HepG2 (cell line): ENCODE data around the gene AMPD2. TPM values are rescaled to one million over a fixed set of nuclear protein-coding genes. Genes with fewer than 3 reads are reported as not detected.
A peak's percentile ranks its signal among the peaks of the same experiment; 100 is the strongest.

ENCODE experiments used
- FOXJ3 ChIP-seq: sonication (generic); formaldehyde crosslinking; IDR thresholded peaks from 2 replicates; pipeline ENCODE4 v1.4.0; 2020; ENCODE audit warnings: missing genetic modification reagents, mild to moderate bottlenecking, borderline replicate concordance
- IRX3 ChIP-seq: sonication (generic); formaldehyde crosslinking; IDR thresholded peaks from 2 replicates; pipeline ENCODE4 v1.8.1; 2023; ENCODE audit warnings: mild to moderate bottlenecking, low read depth, missing genetic modification reagents, borderline replicate concordance
- KAT8 ChIP-seq: IDR thresholded peaks from 2 replicates; pipeline ENCODE4 v1.6.1; 2016; ENCODE audit warnings: missing genetic modification reagents, missing compliant biosample characterization
- NR2F6 ChIP-seq, 2 experiments: IDR thresholded peaks; 2 replicates each; pipeline ENCODE4 v1.6.1; 2016; ENCODE audit warnings: antibody characterized with exemption in 1 of 2, mild to moderate bottlenecking in 1 of 2
- REPIN1 ChIP-seq: sonication (generic); formaldehyde crosslinking; IDR thresholded peaks from 2 replicates; pipeline ENCODE4 v1.8.0; 2022; ENCODE audit warnings: missing genetic modification reagents, low read depth, mild to moderate bottlenecking, borderline replicate concordance
- SMYD3 ChIP-seq: sonication (generic); formaldehyde crosslinking; IDR thresholded peaks from 2 replicates; pipeline ENCODE4 v1.8.1; 2023; ENCODE audit warnings: mild to moderate bottlenecking, missing genetic modification reagents
- TOE1 ChIP-seq: sonication (generic); formaldehyde crosslinking; IDR thresholded peaks from 2 replicates; pipeline ENCODE4 v1.4.0; 2020; ENCODE audit warnings: mild to moderate bottlenecking, missing genetic modification reagents
- ZNF30 ChIP-seq: sonication (generic); formaldehyde crosslinking; IDR thresholded peaks from 2 replicates; pipeline ENCODE4 v1.5.0; 2020; ENCODE audit warnings: mild to moderate bottlenecking, missing genetic modification reagents
- ZNF34 ChIP-seq: sonication (generic); formaldehyde crosslinking; IDR thresholded peaks from 2 replicates; pipeline ENCODE4 v1.4.0; 2020; ENCODE audit warnings: mild to moderate bottlenecking, missing genetic modification reagents, borderline replicate concordance
- ZNF530 ChIP-seq: sonication (generic); formaldehyde crosslinking; IDR thresholded peaks from 2 replicates; pipeline ENCODE4 v1.5.0; 2020; ENCODE audit warnings: low read depth, mild to moderate bottlenecking, missing genetic modification reagents
- ZNF550 ChIP-seq: sonication (generic); formaldehyde crosslinking; IDR thresholded peaks from 2 replicates; pipeline ENCODE4 v1.4.0; 2020; ENCODE audit warnings: mild to moderate bottlenecking, missing genetic modification reagents, borderline replicate concordance
- ZNF614 ChIP-seq: IDR thresholded peaks from 2 replicates; pipeline ENCODE4 v1.6.1; 2018; ENCODE audit warnings: missing biosample characterization, missing genetic modification reagents, inconsistent platforms, borderline replicate concordance
- ZNF672 ChIP-seq: sonication (generic); formaldehyde crosslinking; IDR thresholded peaks from 2 replicates; pipeline ENCODE4 v1.8.1; 2022; ENCODE audit warnings: missing genetic modification reagents
- ZNF737 ChIP-seq: sonication (generic); formaldehyde crosslinking; IDR thresholded peaks from 2 replicates; pipeline ENCODE4 v1.5.0; 2020; ENCODE audit warnings: missing genetic modification reagents, mild to moderate bottlenecking, borderline replicate concordance
- ZSCAN29 ChIP-seq: sonication (generic); formaldehyde crosslinking; conservative IDR thresholded peaks from 2 replicates; pipeline ENCODE4 v1.4.0; 2020; ENCODE audit warnings: mild to moderate bottlenecking, missing genetic modification reagents
- polyA plus RNA-seq, 8 experiments: library from polyadenylated mRNA; depleted of rRNA in 3 of 8; stranded (reverse) in 7 of 8; unstranded in 1 of 8; fragments of >200 nt; fragmentation: Illumina TruSeq in 4 of 8; extraction: Trizol in 4 of 8; gene quantifications; 2 replicates each; pipeline versions ENCODE4 v1.2.1 to v1.2.3, GENCODE V29; 2011 to 2016; ENCODE audit warnings: low read depth in 4 of 8, missing spikeins in 1 of 8, mixed read lengths in 1 of 8; ENCODE audit not compliant: insufficient read depth in 1 of 8
- total RNA-seq, 5 experiments: library from RNA; depleted of rRNA; stranded (reverse); fragments of >200 nt; fragmentation: Illumina TruSeq; extraction: Trizol; gene quantifications; 2 replicates each; pipeline ENCODE4 v1.2.3, GENCODE V29; 2016; ENCODE audit warnings: low read depth in 1 of 5
- TF ChIP-seq, protein P1 (sequence below), 2 experiments: IDR thresholded peaks; 2 replicates each; pipeline ENCODE4 v1.6.1; 2011 to 2012; ENCODE audit warnings: low read length in 2 of 2, borderline replicate concordance in 1 of 2, low read depth in 1 of 2, mild to moderate bottlenecking in 1 of 2, moderate library complexity in 1 of 2
- TF ChIP-seq, protein P2 (sequence below): sonication (generic); formaldehyde crosslinking; IDR thresholded peaks from 2 replicates; pipeline ENCODE4 v1.4.0; 2020; ENCODE audit warnings: missing genetic modification reagents, borderline replicate concordance

The AMPD2 gene
- total and polyA plus RNA-seq, 2 of the 13 experiments (the other 11 are each of a cell fraction or from before 2014, with no cell fraction given): 62.3 to 82.0 TPM

DNA sequence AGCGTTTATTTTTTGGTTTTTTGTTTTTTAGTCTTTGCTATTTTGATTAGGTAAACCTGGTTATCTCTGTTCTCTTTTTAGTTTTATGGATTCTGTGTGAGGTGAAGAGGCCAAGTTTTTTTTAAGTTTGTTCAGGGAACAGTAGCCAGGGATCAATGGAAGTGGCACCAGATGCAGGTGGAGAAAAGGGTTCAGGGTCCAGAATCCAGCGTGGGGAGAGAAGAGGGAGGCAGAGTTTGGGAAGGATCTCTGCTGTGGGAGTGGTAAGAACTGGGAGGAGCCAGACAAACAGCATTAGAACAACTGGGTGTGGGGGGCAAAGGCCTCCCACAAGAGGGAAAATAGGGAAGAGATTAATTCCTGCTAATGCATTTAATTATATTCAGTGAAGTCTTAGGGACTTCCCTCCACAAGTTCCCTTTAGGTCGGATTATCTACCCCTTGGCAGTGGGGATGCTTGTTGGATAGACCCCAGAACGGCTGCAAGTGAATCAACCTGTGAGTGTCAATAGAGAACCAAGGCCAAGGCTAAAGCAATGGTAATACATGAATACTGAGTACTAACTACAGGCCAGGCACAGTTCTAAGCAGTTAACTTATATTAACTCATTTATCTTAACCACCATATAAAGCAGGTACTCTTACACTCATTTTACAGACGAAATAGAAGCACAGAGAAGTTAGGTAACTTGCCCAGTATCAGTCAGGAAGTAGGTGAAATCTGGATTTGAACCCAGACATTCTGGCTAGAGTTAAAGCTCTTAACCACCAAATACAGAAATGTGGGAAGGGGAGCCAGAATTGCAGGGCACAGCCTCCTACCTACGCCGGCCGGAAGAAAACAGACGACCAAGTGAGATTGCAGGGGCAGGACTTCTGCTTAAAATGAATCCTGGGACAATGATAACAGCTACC is 719 bp upstream of the AMPD2 start (continued):
- TF ChIP-seq, protein P1, sequence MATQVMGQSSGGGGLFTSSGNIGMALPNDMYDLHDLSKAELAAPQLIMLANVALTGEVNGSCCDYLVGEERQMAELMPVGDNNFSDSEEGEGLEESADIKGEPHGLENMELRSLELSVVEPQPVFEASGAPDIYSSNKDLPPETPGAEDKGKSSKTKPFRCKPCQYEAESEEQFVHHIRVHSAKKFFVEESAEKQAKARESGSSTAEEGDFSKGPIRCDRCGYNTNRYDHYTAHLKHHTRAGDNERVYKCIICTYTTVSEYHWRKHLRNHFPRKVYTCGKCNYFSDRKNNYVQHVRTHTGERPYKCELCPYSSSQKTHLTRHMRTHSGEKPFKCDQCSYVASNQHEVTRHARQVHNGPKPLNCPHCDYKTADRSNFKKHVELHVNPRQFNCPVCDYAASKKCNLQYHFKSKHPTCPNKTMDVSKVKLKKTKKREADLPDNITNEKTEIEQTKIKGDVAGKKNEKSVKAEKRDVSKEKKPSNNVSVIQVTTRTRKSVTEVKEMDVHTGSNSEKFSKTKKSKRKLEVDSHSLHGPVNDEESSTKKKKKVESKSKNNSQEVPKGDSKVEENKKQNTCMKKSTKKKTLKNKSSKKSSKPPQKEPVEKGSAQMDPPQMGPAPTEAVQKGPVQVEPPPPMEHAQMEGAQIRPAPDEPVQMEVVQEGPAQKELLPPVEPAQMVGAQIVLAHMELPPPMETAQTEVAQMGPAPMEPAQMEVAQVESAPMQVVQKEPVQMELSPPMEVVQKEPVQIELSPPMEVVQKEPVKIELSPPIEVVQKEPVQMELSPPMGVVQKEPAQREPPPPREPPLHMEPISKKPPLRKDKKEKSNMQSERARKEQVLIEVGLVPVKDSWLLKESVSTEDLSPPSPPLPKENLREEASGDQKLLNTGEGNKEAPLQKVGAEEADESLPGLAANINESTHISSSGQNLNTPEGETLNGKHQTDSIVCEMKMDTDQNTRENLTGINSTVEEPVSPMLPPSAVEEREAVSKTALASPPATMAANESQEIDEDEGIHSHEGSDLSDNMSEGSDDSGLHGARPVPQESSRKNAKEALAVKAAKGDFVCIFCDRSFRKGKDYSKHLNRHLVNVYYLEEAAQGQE (IDR thresholded peaks at IDR 0.05; ENCODE audit: borderline replicate concordance in 1 of 2, low read depth in 1 of 2, low read length in 2 of 2): peak in 1 of 2 experiments; percentile 11; a peak in 1 of 4 replicates
- TF ChIP-seq IRX3 (CRISPR knock-in tag) (no peak), ZNF737 (CRISPR knock-in tag) (no peak), ZNF672 (CRISPR knock-in tag) (no peak), ZNF530 (CRISPR knock-in tag) (no peak), TOE1 (CRISPR knock-in tag) (no peak), NR2F6 (IDR thresholded peaks at IDR 0.05) (peak; percentile 88), NR2F6 (CRISPR knock-in tag; IDR thresholded peaks at IDR 0.05) (peak; percentile 82), ZSCAN29 (CRISPR knock-in tag) (peak; percentile 58; the same call in 1 of the 2 replicates), KAT8 (CRISPR knock-in tag) (peak; percentile 28; the same call in 1 of the 2 replicates), ZNF550 (CRISPR knock-in tag) (no peak), SMYD3 (CRISPR knock-in tag) (no peak), FOXJ3 (no peak), REPIN1 (CRISPR knock-in tag) (0 out of 2 replicates have a peak, but pooled peaks have one; percentile 29), ZNF30 (CRISPR knock-in tag) (no peak), ZNF34 (no peak), ZNF614 (0 out of 2 replicates have a peak, but pooled peaks have one; percentile 11)
- TF ChIP-seq, protein P2, sequence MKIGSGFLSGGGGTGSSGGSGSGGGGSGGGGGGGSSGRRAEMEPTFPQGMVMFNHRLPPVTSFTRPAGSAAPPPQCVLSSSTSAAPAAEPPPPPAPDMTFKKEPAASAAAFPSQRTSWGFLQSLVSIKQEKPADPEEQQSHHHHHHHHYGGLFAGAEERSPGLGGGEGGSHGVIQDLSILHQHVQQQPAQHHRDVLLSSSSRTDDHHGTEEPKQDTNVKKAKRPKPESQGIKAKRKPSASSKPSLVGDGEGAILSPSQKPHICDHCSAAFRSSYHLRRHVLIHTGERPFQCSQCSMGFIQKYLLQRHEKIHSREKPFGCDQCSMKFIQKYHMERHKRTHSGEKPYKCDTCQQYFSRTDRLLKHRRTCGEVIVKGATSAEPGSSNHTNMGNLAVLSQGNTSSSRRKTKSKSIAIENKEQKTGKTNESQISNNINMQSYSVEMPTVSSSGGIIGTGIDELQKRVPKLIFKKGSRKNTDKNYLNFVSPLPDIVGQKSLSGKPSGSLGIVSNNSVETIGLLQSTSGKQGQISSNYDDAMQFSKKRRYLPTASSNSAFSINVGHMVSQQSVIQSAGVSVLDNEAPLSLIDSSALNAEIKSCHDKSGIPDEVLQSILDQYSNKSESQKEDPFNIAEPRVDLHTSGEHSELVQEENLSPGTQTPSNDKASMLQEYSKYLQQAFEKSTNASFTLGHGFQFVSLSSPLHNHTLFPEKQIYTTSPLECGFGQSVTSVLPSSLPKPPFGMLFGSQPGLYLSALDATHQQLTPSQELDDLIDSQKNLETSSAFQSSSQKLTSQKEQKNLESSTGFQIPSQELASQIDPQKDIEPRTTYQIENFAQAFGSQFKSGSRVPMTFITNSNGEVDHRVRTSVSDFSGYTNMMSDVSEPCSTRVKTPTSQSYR (CRISPR knock-in tag): no peak
